H1 (cell line): ENCODE data around the gene EPN3.

Experiments used
- CTCF ChIP-seq, 3 experiments: IDR thresholded peaks; 1 replicate in 2 of 3; 2 replicates in 1 of 3; pipeline versions ENCODE4 v1.5.1 to v1.6.1; 2011; ENCODE audit warnings: low read length in 3 of 3, mild to moderate bottlenecking in 3 of 3, inconsistent platforms in 2 of 3, low read depth in 1 of 3, moderate library complexity in 1 of 3; ENCODE audit not compliant: insufficient read depth in 1 of 3; ENCODE audit errors: control extremely low read depth in 1 of 3
- EZH2 ChIP-seq: fragments of 200-600 bp; sonication (generic); IDR thresholded peaks from 2 replicates; pipeline ENCODE4 v1.7.1; 2012; ENCODE audit warnings: low read depth, mild to moderate bottlenecking, moderate library complexity, low read length, inconsistent platforms; ENCODE audit not compliant: severe bottlenecking

- no peak for TF ChIP-seq CTCF (IDR thresholded peaks at IDR 0.05; ENCODE audit: control extremely low read depth in 1 of 3, insufficient read depth in 1 of 3, low read depth in 1 of 3, low read length in 3 of 3)
- no peak for TF ChIP-seq EZH2
Measured at GRCh38 chr17:50519141-50519834, 13.2 kb upstream of the EPN3 start.
